CD4-positive, alpha-beta memory T cell (primary cell): ENCODE results near the gene RAD9A. TPM values are rescaled to one million over a fixed set of nuclear protein-coding genes. Genes with fewer than 3 reads are reported as not detected.
"Not testable (repeated sequence)": the region's sequence is repeated elsewhere in the genome, so short reads cannot be mapped to it uniquely, and the experiment has no call there.

Experiments used
- CTCF ChIA-PET: fragments of 350-600 bp; sonication (Branson Sonifier 250); formaldehyde crosslinking; loops from one replicate; lab custom pipeline; 2021; ENCODE audit warnings: inconsistent platforms; ENCODE audit not compliant: partially characterized antibody; lab: Charles Lee
- POLR2A ChIA-PET: fragments of 350-600 bp; sonication (Branson Sonifier 250); formaldehyde crosslinking; loops from one replicate; lab custom pipeline; 2021; ENCODE audit not compliant: partially characterized antibody; lab: Charles Lee
- DNase-seq, 5 donors: peaks; one replicate each; pipeline versions ENCODE4 v3.0.0 to v3.0.0-alpha.2; 2020 to 2022; ENCODE audit warnings: mixed read lengths in 1 of 5
- H3K27ac ChIP-seq: one replicate; pipeline ENCODE4 v1.7.0; 2013; ENCODE audit warnings: low read depth, low read length
- H3K27me3 ChIP-seq: 2 replicates; pipeline ENCODE4 v1.7.0; 2013; ENCODE audit warnings: mild to moderate bottlenecking, low read length, moderate library complexity; ENCODE audit not compliant: insufficient read depth
- H3K36me3 ChIP-seq: 2 replicates; pipeline ENCODE4 v1.7.0; 2013; ENCODE audit warnings: mild to moderate bottlenecking, low read length, moderate library complexity; ENCODE audit not compliant: insufficient read depth
- H3K4me1 ChIP-seq: 2 replicates; pipeline ENCODE4 v1.7.0; 2013; ENCODE audit warnings: mild to moderate bottlenecking, low read length, moderate library complexity; ENCODE audit not compliant: insufficient read depth
- H3K4me3 ChIP-seq, 2 donors: one replicate each; pipeline ENCODE4 v1.7.0; 2013; ENCODE audit warnings: low read length in 2 of 2, mild to moderate bottlenecking in 1 of 2
- H3K9me3 ChIP-seq, 2 donors: one replicate each; pipeline ENCODE4 v1.7.0; 2013; ENCODE audit warnings: low read length in 2 of 2, control low read depth in 1 of 2; ENCODE audit not compliant: control insufficient read depth in 1 of 2
- H3K27ac Mint-ChIP-seq, 7 donors: one replicate each; pipeline ENCODE4 v1.8.0; 2020 to 2021; ENCODE audit warnings: mixed read lengths in 7 of 7, mild to moderate bottlenecking in 6 of 7, inconsistent platforms in 3 of 7, moderate library complexity in 3 of 7
- H3K27me3 Mint-ChIP-seq, 2 donors: one replicate each; pipeline ENCODE4 v1.8.0; 2020 to 2021; ENCODE audit warnings: mixed read lengths in 2 of 2
- H3K36me3 Mint-ChIP-seq, 2 donors: one replicate each; pipeline ENCODE4 v1.8.0; 2020 to 2021; ENCODE audit warnings: mixed read lengths in 2 of 2, inconsistent platforms in 1 of 2, mild to moderate bottlenecking in 1 of 2
- H3K4me1 Mint-ChIP-seq, 4 donors: one replicate each; pipeline ENCODE4 v1.8.0; 2020 to 2021; ENCODE audit warnings: mixed read lengths in 4 of 4, mild to moderate bottlenecking in 1 of 4
- H3K4me3 Mint-ChIP-seq, 8 donors: one replicate each; pipeline ENCODE4 v1.8.0; 2020 to 2021; ENCODE audit warnings: mixed read lengths in 8 of 8, mild to moderate bottlenecking in 7 of 8, moderate library complexity in 6 of 8, inconsistent platforms in 3 of 8
- H3K9me3 Mint-ChIP-seq, 8 donors: one replicate each; pipeline ENCODE4 v1.8.0; 2020 to 2021; ENCODE audit warnings: mixed read lengths in 8 of 8, mild to moderate bottlenecking in 5 of 8, inconsistent platforms in 3 of 8, moderate library complexity in 1 of 8
- intact Hi-C: fragments of 100-400 bp; cut with micrococcal nuclease; formaldehyde crosslinking; loops from one replicate; pipeline ENCODE4 v1.15.1; 2023
- polyA plus RNA-seq, 2 donors: library from polyadenylated mRNA; unstranded; fragments of 300-500 nt; fragmentation: Illumina TruSeq; gene quantifications; one replicate each; pipeline ENCODE4 v1.2.3, GENCODE V29; 2021
- total RNA-seq, 2 experiments: library from RNA; stranded (reverse); gene quantifications; one replicate each; pipeline ENCODE4 v1.2.3, GENCODE V29; 2021

RAD9A gene
- total and polyA plus RNA-seq, 4 experiments from 2014 or later: 6.7 to 55.9 (median 30.0) TPM

DNA sequence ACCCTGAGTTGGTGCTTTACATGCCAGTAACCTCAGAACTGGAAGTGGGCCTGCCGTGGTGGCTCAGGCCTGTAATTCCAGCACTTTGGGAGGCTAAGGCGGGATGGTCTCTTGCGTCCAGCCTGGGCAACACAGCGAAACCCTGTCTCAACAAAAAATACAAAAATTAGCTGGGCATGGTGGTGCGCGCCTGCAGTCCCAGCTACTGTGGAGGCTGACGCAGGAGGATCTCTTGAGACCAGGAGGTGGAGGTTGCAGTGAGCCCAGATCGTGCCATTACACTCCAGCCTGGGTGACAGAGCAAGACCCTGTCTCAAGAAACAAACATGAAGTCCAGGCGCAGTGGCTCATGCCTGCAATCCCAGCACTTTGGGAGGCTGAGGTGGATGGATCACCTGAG lies 11.3 kb downstream of the RAD9A start:
- Histone ChIP-seq H3K4me3 (peak overlapping the region; percentile 17 to 77), H3K4me1 (peaks cover 78% of the 10 kb centered on the region), H3K36me3 (peaks cover 33% of the 10 kb centered on the region), H3K27ac (peak overlapping the region; percentile 81)
- CTCF ChIA-PET: interaction anchor here (1.0 to 5.7 kb wide), 15 partner anchors 10 to 227 kb away, joined by 3 to 65 read pairs (median 6); partner anchors contain the start of genes CARNS1, NUDT8, POLD4 and PTPRCAP
- intact Hi-C loops: loop anchor here (1.0 to 2.0 kb wide), 5 partner anchors 14 to 80 kb away; partner anchors contain the start of genes AIP, PTPRCAP and RPS6KB2
- H3K27me3 ChIP-seq, DNase-seq, H3K27me3 Mint-ChIP-seq, H3K9me3 ChIP-seq, H3K9me3 Mint-ChIP-seq: not testable (repeated sequence)
- POLR2A ChIA-PET: interaction anchor here (1.1 to 21.5 kb wide), 17 partner anchors 11 to 163 kb away, joined by 3 to 2262 read pairs (median 16); partner anchors contain the start of genes AIP, ANKRD13D, CARNS1 and CDK2AP2
- Mint-ChIP-seq H3K36me3 (peaks cover 18 to 50% of the 10 kb centered on the region in 2 donors), H3K27ac (peak overlapping the region; percentile 37 to 98 (median 95)), H3K4me1 (peaks cover 27 to 80% (median 45%) of the 10 kb centered on the region in 4 donors), H3K4me3 (peak overlapping the region; percentile 93 to 100 (median 96))

DNA sequence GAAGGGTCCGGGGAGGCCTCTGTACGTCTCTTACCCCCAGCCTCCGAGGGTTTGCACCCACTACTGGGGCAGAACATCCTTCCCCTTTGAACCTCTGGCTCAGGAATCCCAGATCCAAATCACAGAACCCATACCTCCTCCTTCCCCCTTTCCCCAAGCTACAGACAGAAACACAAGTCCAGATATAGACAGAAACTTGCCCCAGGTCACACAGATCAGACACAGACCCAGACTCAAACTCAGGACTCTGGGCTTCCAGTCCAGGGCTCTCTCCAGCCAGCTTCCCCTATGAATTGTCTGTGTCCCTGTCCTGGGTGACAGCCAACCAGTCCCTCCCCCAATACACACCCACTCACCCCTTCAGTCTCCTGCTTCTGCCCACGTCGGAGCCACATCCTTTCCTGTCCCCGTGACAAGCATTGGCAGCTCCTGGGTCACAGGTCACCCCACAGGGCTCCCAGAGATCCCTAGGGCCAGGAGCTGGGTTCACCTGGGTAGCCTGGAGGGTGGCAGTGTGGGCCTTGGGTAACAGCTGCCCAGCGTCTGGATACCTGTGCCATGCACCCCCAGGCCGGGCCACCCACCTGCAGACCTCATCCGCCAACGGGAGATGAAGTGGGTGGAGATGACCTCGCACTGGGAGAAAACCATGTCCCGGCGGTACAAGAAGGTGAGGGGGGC lies 12.9 kb downstream of the RAD9A start:
- Mint-ChIP-seq H3K4me1 (peaks cover 31 to 83% (median 45%) of the 10 kb centered on the region in 4 donors), H3K36me3 (peaks cover 23 to 42% of the 10 kb centered on the region in 2 donors)

DNA sequence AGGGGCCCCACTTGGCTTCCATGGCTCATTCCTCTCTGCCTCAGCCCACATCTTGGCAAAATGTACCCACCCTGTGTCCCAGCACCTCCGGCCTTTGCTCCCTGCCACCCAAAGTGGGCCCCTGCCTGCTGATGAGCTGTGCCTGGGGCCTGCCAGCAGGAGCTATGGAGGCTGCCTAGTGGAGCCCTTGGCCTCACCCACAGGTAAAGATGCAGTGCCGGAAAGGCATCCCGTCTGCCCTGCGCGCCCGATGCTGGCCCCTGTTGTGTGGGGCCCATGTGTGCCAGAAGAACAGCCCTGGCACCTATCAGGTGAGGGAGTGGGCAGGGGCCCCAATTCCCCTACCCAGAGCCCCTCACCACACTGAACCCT lies 13.4 kb downstream of the RAD9A start:
- Histone ChIP-seq H3K27ac (peak overlapping the region; percentile 81), H3K4me3 (peak overlapping the region; percentile 77 to 99), H3K9me3 (no peaks in the 10 kb centered on the region), H3K36me3 (peaks cover 22% of the 10 kb centered on the region), H3K27me3 (no peaks in the 10 kb centered on the region), H3K4me1 (peaks cover 78% of the 10 kb centered on the region)
- H3K4me1 Mint-ChIP-seq: peaks cover 35 to 84% (median 47%) of the 10 kb centered on the region in 4 donors
- peak overlapping the region; percentile 89 to 98 (median 96) for H3K27ac Mint-ChIP-seq
- POLR2A ChIA-PET: interaction anchor here (0.7 to 21.5 kb wide), 13 partner anchors 10 to 165 kb away, joined by 4 to 2262 read pairs (median 44); partner anchors contain the start of genes AIP, ANKRD13D, CARNS1 and CORO1B
- CTCF ChIA-PET: interaction anchor here (0.9 to 5.7 kb wide), 8 partner anchors 8 to 100 kb away, joined by 3 to 65 read pairs (median 6); partner anchors contain the start of genes CARNS1, PITPNM1, PTPRCAP and RPS6KB2
- no peaks in the 10 kb centered on the region for H3K27me3 Mint-ChIP-seq
- no peak for DNase-seq
- intact Hi-C loops: no loop called here
- peak overlapping the region; percentile 93 to 100 (median 96) for H3K4me3 Mint-ChIP-seq
- no peaks in the 10 kb centered on the region for H3K9me3 Mint-ChIP-seq
- peaks cover 23 to 42% of the 10 kb centered on the region in 2 donors for H3K36me3 Mint-ChIP-seq

More for the DNA sequence above, 12.9 kb downstream of the RAD9A start:
- POLR2A ChIA-PET: interaction anchor here (0.7 to 21.5 kb wide), 18 partner anchors 8 to 165 kb away, joined by 3 to 2262 read pairs (median 14); partner anchors contain the start of genes AIP, ANKRD13D, CARNS1 and CLCF1
- Mint-ChIP-seq H3K27me3 (no peaks in the 10 kb centered on the region), H3K4me3 (peak overlapping the region; percentile 93 to 100 (median 96)), H3K9me3 (no peaks in the 10 kb centered on the region), H3K27ac (peak overlapping the region; percentile 89 to 98 (median 96))
- Histone ChIP-seq H3K4me1 (peaks cover 78% of the 10 kb centered on the region), H3K36me3 (peaks cover 20% of the 10 kb centered on the region), H3K9me3 (no peaks in the 10 kb centered on the region), H3K27me3 (no peaks in the 10 kb centered on the region), H3K27ac (peak overlapping the region; percentile 81), H3K4me3 (peak overlapping the region; percentile 77 to 99)
- intact Hi-C loops: no loop called here
- CTCF ChIA-PET: interaction anchor here (0.9 to 5.7 kb wide), 15 partner anchors 9 to 127 kb away, joined by 3 to 65 read pairs (median 3); partner anchors contain the start of genes CARNS1, PITPNM1, POLD4 and PTPRCAP
- peak in 4 of 5 donors; percentile 51 to 69 (median 55) for DNase-seq

DNA sequence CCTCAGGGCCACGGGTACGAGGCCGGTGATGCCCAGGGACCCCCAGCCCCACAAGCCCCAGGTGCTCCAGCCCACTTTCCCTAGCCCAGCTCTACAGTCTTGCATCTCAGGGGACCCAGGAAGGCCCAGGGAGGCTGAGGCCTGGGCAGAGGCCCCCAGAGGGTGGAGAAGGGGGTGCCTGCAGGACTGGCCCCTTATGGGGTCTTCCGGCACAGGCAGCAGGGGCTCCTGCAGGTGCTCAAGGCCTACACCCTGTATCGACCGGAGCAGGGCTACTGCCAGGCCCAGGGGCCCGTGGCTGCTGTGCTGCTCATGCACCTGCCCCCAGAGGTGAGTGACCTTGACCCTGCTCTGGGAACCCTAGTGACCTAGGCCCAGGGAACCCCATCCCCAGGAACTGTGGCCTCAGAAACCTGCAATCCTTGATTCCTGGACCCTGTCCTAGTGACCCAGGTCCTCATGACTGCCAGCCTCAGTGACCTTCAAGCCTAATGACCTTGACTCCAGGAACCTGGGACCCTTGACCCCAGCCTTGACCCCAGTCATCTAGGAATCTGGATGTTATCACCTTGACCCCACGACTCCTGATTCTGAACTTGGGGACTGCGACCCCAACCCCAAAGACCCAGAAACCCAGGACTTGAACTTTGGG lies 14.0 kb downstream of the RAD9A start:
- peak overlapping the region; percentile 89 to 98 (median 96) for H3K27ac Mint-ChIP-seq
- no peaks in the 10 kb centered on the region for H3K27me3 ChIP-seq
- H3K4me3 ChIP-seq: peak overlapping the region; percentile 77 to 99
- H3K27me3 Mint-ChIP-seq: no peaks in the 10 kb centered on the region
- H3K4me3 Mint-ChIP-seq: peak overlapping the region; percentile 93 to 100 (median 96)
- ChIA-PET CTCF (interaction anchor here (1.1 to 5.7 kb wide), 4 partner anchors 8 to 33 kb away, joined by 3 to 65 read pairs (median 48); partner anchors contain the start of genes CARNS1, PTPRCAP and RPS6KB2), POLR2A (interaction anchor here (2.7 to 21.5 kb wide), 10 partner anchors 14 to 166 kb away, joined by 10 to 2262 read pairs (median 81); partner anchors contain the start of genes AIP, ANKRD13D, CARNS1 and CORO1B)
- H3K9me3 ChIP-seq: no peaks in the 10 kb centered on the region
- H3K27ac ChIP-seq: peak overlapping the region; percentile 81
- H3K4me1 ChIP-seq: peaks cover 78% of the 10 kb centered on the region
- H3K9me3 Mint-ChIP-seq: no peaks in the 10 kb centered on the region
- H3K36me3 Mint-ChIP-seq: peaks cover 20 to 37% of the 10 kb centered on the region in 2 donors
- peaks cover 35 to 84% (median 47%) of the 10 kb centered on the region in 4 donors for H3K4me1 Mint-ChIP-seq
- intact Hi-C loops: no loop called here
- H3K36me3 ChIP-seq: peaks cover 22% of the 10 kb centered on the region
- no peak for DNase-seq

DNA sequence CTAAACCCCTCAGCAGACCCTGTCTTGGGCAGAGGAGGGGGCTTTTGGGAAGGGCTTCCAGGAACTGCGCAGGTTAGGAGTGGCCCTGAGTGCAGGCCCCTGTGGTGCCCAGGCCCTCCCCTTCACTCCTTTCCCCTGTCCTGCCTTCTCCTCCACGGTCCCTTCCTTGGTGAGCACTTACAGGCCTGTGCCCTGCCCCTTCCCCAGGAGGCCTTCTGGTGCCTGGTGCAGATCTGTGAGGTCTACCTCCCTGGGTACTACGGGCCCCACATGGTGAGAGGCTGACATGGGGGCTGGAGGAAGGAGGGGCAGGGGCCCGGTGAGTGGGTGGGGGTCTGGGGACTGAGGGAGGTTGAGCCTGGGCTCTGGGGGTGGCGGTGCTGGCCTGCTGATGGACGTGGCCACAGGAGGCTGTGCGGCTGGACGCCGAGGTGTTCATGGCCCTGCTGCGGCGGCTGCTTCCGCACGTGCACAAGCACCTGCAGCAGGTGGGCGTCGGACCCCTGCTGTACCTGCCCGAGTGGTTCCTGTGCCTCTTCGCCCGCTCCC lies 14.7 kb downstream of the RAD9A start:
- intact Hi-C loops: no loop called here
- H3K27ac Mint-ChIP-seq: peak overlapping the region; percentile 64 to 98 (median 92)

DNA sequence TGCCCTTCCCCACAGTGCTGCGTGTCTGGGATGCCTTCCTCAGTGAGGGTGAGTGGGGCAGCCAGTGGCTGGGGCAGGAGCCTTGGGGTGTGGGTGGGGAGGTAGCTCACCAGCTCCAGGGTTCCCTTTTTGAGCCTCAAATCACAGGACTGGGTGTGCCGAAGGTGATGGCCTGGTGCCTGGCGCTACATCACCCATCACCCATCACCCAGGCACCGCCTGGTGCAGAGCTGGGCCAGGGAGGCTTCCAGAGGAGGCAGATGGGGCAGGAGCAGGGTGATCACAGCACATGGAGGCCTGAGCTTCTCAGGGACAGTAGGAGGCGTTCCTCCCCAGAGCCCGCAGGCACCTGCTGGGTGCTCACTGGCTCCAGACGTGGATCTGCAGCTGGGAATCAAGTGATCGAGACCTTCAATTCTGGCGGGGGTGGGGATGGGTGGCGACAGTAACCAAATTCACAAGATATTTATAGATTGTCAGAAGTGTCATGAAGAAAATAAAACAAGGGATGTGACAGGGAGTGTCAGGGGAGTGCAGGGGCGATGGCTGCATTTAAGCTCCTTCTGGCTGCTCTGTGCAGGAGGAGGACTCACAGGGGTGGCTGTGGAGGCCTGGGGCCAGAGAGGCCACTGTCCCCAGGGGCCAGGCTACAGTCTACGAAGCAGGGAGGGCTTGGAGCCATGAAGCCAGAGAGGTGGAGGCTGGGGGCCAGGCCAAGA lies 15.3 kb downstream of the RAD9A start:
- intact Hi-C loops: no loop called here
- Histone ChIP-seq H3K9me3 (no peaks in the 10 kb centered on the region), H3K27ac (peak overlapping the region; percentile 81), H3K4me1 (peaks cover 88% of the 10 kb centered on the region), H3K36me3 (peaks cover 22% of the 10 kb centered on the region), H3K4me3 (peak overlapping the region; percentile 33 to 77), H3K27me3 (no peaks in the 10 kb centered on the region)
- peak overlapping the region; percentile 82 to 98 (median 93) for H3K27ac Mint-ChIP-seq
- H3K4me3 Mint-ChIP-seq: peak overlapping the region; percentile 85 to 100 (median 94)
- peaks cover 20 to 35% of the 10 kb centered on the region in 2 donors for H3K36me3 Mint-ChIP-seq
- no peak for DNase-seq
- CTCF ChIA-PET: interaction anchor here (1.0 to 3.4 kb wide), 4 partner anchors 10 to 77 kb away, joined by 3 to 21 read pairs (median 4); partner anchors contain the start of gene PTPRCAP
- no peaks in the 10 kb centered on the region for H3K9me3 Mint-ChIP-seq
- no peaks in the 10 kb centered on the region for H3K27me3 Mint-ChIP-seq
- POLR2A ChIA-PET: interaction anchor here (0.7 to 21.5 kb wide), 17 partner anchors 9 to 167 kb away, joined by 3 to 2262 read pairs (median 4); partner anchors contain the start of genes AIP, CARNS1, CDK2AP2 and CLCF1
- H3K4me1 Mint-ChIP-seq: peaks cover 43 to 92% (median 58%) of the 10 kb centered on the region in 4 donors

More for the DNA sequence above, 14.7 kb downstream of the RAD9A start:
- peaks cover 20 to 35% of the 10 kb centered on the region in 2 donors for H3K36me3 Mint-ChIP-seq
- Histone ChIP-seq H3K4me3 (peak overlapping the region in 1 of 2 donors; percentile 77), H3K27me3 (no peaks in the 10 kb centered on the region), H3K4me1 (peaks cover 84% of the 10 kb centered on the region), H3K9me3 (no peaks in the 10 kb centered on the region), H3K27ac (peak overlapping the region; percentile 81), H3K36me3 (peaks cover 22% of the 10 kb centered on the region)
- CTCF ChIA-PET: interaction anchor here (1.1 to 3.4 kb wide), 2 partner anchors 31 to 78 kb away, joined by 3 to 21 read pairs; partner anchors contain the start of gene PTPRCAP
- H3K9me3 Mint-ChIP-seq: no peaks in the 10 kb centered on the region
- no peaks in the 10 kb centered on the region for H3K27me3 Mint-ChIP-seq
- DNase-seq: no peak
- H3K4me3 Mint-ChIP-seq: peak overlapping the region; percentile 93 to 100 (median 96)
- POLR2A ChIA-PET: interaction anchor here (0.7 to 21.5 kb wide), 12 partner anchors 8 to 129 kb away, joined by 3 to 2262 read pairs (median 17); partner anchors contain the start of genes AIP, CARNS1, CLCF1 and CORO1B
- H3K4me1 Mint-ChIP-seq: peaks cover 39 to 88% (median 53%) of the 10 kb centered on the region in 4 donors
